Activated CD4-positive, alpha-beta T cell treated with anti-CD3 and anti-CD28 coated beads for 1 hour (primary cell): ENCODE data around the gene TMEM138.

ENCODE experiments used
- DNase-seq: peaks from one replicate; pipeline ENCODE4 v3.0.0-alpha.2; 2020

TMEM138 gene

GRCh38 chr11:61411589-61411988, 49.4 kb downstream of the TMEM138 start:
- DNase-seq, result no peak

- DNase-seq, result no peak
Observed at GRCh38 chr11:61413496-61413895, 51.3 kb downstream of the TMEM138 start.

- no peak for DNase-seq
Observed at GRCh38 chr11:61414547-61414946, 52.4 kb downstream of the TMEM138 start.

- no peak for DNase-seq
Observed at GRCh38 chr11:61415381-61415780, 53.2 kb downstream of the TMEM138 start.

- no peak for DNase-seq
Observed at GRCh38 chr11:61416941-61417340, 54.8 kb downstream of the TMEM138 start.

GRCh38 chr11:61417670-61418069, 55.5 kb downstream of the TMEM138 start:
- no peak for DNase-seq

GRCh38 chr11:61418136-61418535, 56.0 kb downstream of the TMEM138 start:
- DNase-seq, result no peak
